ENCODE results near the gene FCHO2.

Gene FCHO2

GRCh38 chr5:73044546-73044945, 88.7 kb downstream of the FCHO2 start:
- Histone ChIP-seq H3K9me3 (ENCODE audit: insufficient read depth, low read depth, low read length) (0 out of 2 replicates have a peak, but pooled peaks cover 3% of the 10 kb centered on the region), H3K79me2 (ENCODE audit: insufficient read depth, low read length) (no peaks in the 10 kb centered on the region), H4K20me1 (ENCODE audit: insufficient read depth, low read length, poor library complexity, severe bottlenecking) (no peaks in the 10 kb centered on the region)

GRCh38 chr5:73045623-73046022, 89.8 kb downstream of the FCHO2 start:
- Histone ChIP-seq H3K4me3 (ENCODE audit: low read length, poor library complexity, severe bottlenecking) (no peak overlapping the region), H4K20me1 (ENCODE audit: insufficient read depth, low read length, poor library complexity, severe bottlenecking) (no peaks in the 10 kb centered on the region)
- no peak for TF ChIP-seq CTCF (conservative IDR thresholded peaks at IDR 0.05; ENCODE audit: low read length)
- TF ChIP-seq EZH2phosphoT487 (IDR thresholded peaks at IDR 0.05; ENCODE audit: borderline replicate concordance) = no peak

More at GRCh38 chr5:73044546-73044945, 88.7 kb downstream of the FCHO2 start:
- no peak overlapping the region for H2AFZ ChIP-seq (ENCODE audit: low read length)
- H3K27me3 ChIP-seq (ENCODE audit: insufficient read depth, low read length, poor library complexity, severe bottlenecking) = no peaks in the 10 kb centered on the region
- no peaks in the 10 kb centered on the region for H3K36me3 ChIP-seq (ENCODE audit: insufficient read depth, low read length)
- H3K9me2 ChIP-seq (replicated peaks; ENCODE audit: low read depth, low read length) = no peaks in the 10 kb centered on the region
- no peaks in the 10 kb centered on the region for H3K4me1 ChIP-seq (ENCODE audit: insufficient read depth, low read length, poor library complexity, severe bottlenecking)
- H3K9ac ChIP-seq (ENCODE audit: low read depth, low read length, poor library complexity, severe bottlenecking) = no peak overlapping the region
- H3K4me2 ChIP-seq (ENCODE audit: low read depth, low read length, poor library complexity, severe bottlenecking) = no peak overlapping the region
- H3K4me3 ChIP-seq (ENCODE audit: low read length, poor library complexity, severe bottlenecking) = no peak overlapping the region
- no peaks in the 10 kb centered on the region for H3F3A ChIP-seq (ENCODE audit: low read depth)
- TF ChIP-seq CTCF (conservative IDR thresholded peaks at IDR 0.05; ENCODE audit: low read length) = no peak

GRCh38 chr5:73061593-73061992, 105.8 kb downstream of the FCHO2 start:
- H3K9me3 ChIP-seq (ENCODE audit: insufficient read depth, low read depth, low read length) = no peaks in the 10 kb centered on the region
- H3K79me2 ChIP-seq (ENCODE audit: insufficient read depth, low read length) = no peaks in the 10 kb centered on the region
- no peak overlapping the region for H3K4me2 ChIP-seq (ENCODE audit: low read depth, low read length, poor library complexity, severe bottlenecking)
- TF ChIP-seq CTCF (conservative IDR thresholded peaks at IDR 0.05; ENCODE audit: low read length) = no peak
- TF ChIP-seq EZH2phosphoT487 (IDR thresholded peaks at IDR 0.05; ENCODE audit: borderline replicate concordance) = no peak
- no peaks in the 10 kb centered on the region for H3K27me3 ChIP-seq (ENCODE audit: insufficient read depth, low read length, poor library complexity, severe bottlenecking)
- no peaks in the 10 kb centered on the region for H3K4me1 ChIP-seq (ENCODE audit: insufficient read depth, low read length, poor library complexity, severe bottlenecking)
- no peaks in the 10 kb centered on the region for H4K20me1 ChIP-seq (ENCODE audit: insufficient read depth, low read length, poor library complexity, severe bottlenecking)
- no peak overlapping the region for H3K4me3 ChIP-seq (ENCODE audit: low read length, poor library complexity, severe bottlenecking)
- no peak overlapping the region for H2AFZ ChIP-seq (ENCODE audit: low read length)
- H3F3A ChIP-seq (ENCODE audit: low read depth) = no peaks in the 10 kb centered on the region
- no peaks in the 10 kb centered on the region for H3K36me3 ChIP-seq (ENCODE audit: insufficient read depth, low read length)
- no peaks in the 10 kb centered on the region for H3K9me2 ChIP-seq (replicated peaks; ENCODE audit: low read depth, low read length)
- no peak overlapping the region for H3K9ac ChIP-seq (ENCODE audit: low read depth, low read length, poor library complexity, severe bottlenecking)

More at GRCh38 chr5:73045623-73046022, 89.8 kb downstream of the FCHO2 start:
- H3K36me3 ChIP-seq (ENCODE audit: insufficient read depth, low read length) = no peaks in the 10 kb centered on the region
- no peaks in the 10 kb centered on the region for H3K9me2 ChIP-seq (replicated peaks; ENCODE audit: low read depth, low read length)
- no peak overlapping the region for H3K4me2 ChIP-seq (ENCODE audit: low read depth, low read length, poor library complexity, severe bottlenecking)
- 0 out of 2 replicates have a peak, but pooled peaks cover 3% of the 10 kb centered on the region for H3K9me3 ChIP-seq (ENCODE audit: insufficient read depth, low read depth, low read length)
- no peaks in the 10 kb centered on the region for H3K4me1 ChIP-seq (ENCODE audit: insufficient read depth, low read length, poor library complexity, severe bottlenecking)
- no peak overlapping the region for H3K9ac ChIP-seq (ENCODE audit: low read depth, low read length, poor library complexity, severe bottlenecking)
- H3K79me2 ChIP-seq (ENCODE audit: insufficient read depth, low read length) = no peaks in the 10 kb centered on the region
- H3K27me3 ChIP-seq (ENCODE audit: insufficient read depth, low read length, poor library complexity, severe bottlenecking) = no peaks in the 10 kb centered on the region
- no peaks in the 10 kb centered on the region for H3F3A ChIP-seq (ENCODE audit: low read depth)
- no peak overlapping the region for H2AFZ ChIP-seq (ENCODE audit: low read length)

Data from Loucy (cell line).